Liver (tissue), 9 donors: ENCODE results near the gene SEPTIN10. TPM values are rescaled to one million over a fixed set of nuclear protein-coding genes. Genes with fewer than 3 reads are reported as not detected.

Experiments
- DNase-seq: peaks from one replicate; pipeline ENCODE4 v3.0.0-alpha.2; 2017; ENCODE audit warnings: low spot score
- H3K27ac ChIP-seq, 2 donors: one replicate each; pipeline ENCODE4 v1.7.0; 2013; ENCODE audit warnings: inconsistent platforms in 2 of 2, low read length in 2 of 2, control low read depth in 1 of 2, low read depth in 1 of 2, mild to moderate bottlenecking in 1 of 2
- H3K27me3 ChIP-seq, 4 donors: one replicate each; pipeline versions ENCODE4 v1.6.1 to v1.7.0; 2013; ENCODE audit warnings: low read length in 3 of 4, inconsistent platforms in 1 of 4, mild to moderate bottlenecking in 1 of 4, moderate library complexity in 1 of 4; ENCODE audit not compliant: control insufficient read depth in 4 of 4, insufficient read depth in 4 of 4
- H3K36me3 ChIP-seq, 4 donors: one replicate each; pipeline versions ENCODE4 v1.6.1 to v1.7.0; 2013; ENCODE audit warnings: low read length in 3 of 4, mild to moderate bottlenecking in 3 of 4, low read depth in 1 of 4, moderate library complexity in 1 of 4; ENCODE audit not compliant: control insufficient read depth in 4 of 4, insufficient read depth in 3 of 4
- H3K4me1 ChIP-seq, 4 donors: one replicate each; pipeline versions ENCODE4 v1.6.1 to v1.7.0; 2013; ENCODE audit warnings: low read length in 3 of 4, mild to moderate bottlenecking in 3 of 4, moderate library complexity in 1 of 4; ENCODE audit not compliant: control insufficient read depth in 4 of 4, insufficient read depth in 4 of 4
- H3K4me3 ChIP-seq, 3 donors: one replicate each; pipeline versions ENCODE4 v1.6.1 to v1.7.0; 2013; ENCODE audit warnings: low read length in 3 of 3, control low read depth in 1 of 3, low read depth in 1 of 3, mild to moderate bottlenecking in 1 of 3
- H3K9ac ChIP-seq, 2 donors: one replicate each; pipeline ENCODE4 v1.7.0; 2013; ENCODE audit warnings: low read length in 2 of 2, mild to moderate bottlenecking in 2 of 2, moderate library complexity in 2 of 2, control low read depth in 1 of 2, low read depth in 1 of 2
- H3K9me3 ChIP-seq, 4 donors: one replicate each; pipeline versions ENCODE4 v1.6.1 to v1.7.0; 2013; ENCODE audit warnings: low read length in 3 of 4; ENCODE audit not compliant: control insufficient read depth in 4 of 4
- ATF3 ChIP-seq: IDR thresholded peaks from 2 replicates; pipeline ENCODE4 v1.6.1; 2016; ENCODE audit warnings: antibody characterized with exemption
- EGR1 ChIP-seq, 2 donors: IDR thresholded peaks; 2 replicates each; pipeline ENCODE4 v1.6.1; 2016 to 2018; ENCODE audit warnings: antibody characterized with exemption in 2 of 2, low read depth in 2 of 2
- FOXA1 ChIP-seq: IDR thresholded peaks from 2 replicates; pipeline ENCODE4 v1.6.1; 2016; ENCODE audit warnings: antibody characterized with exemption
- FOXA2 ChIP-seq: IDR thresholded peaks from 2 replicates; pipeline ENCODE4 v1.6.1; 2016; ENCODE audit warnings: antibody characterized with exemption
- GABPA ChIP-seq, 2 donors: IDR thresholded peaks in 1 of 2; conservative IDR thresholded peaks in 1 of 2; 2 replicates each; pipeline ENCODE4 v1.6.1; 2016; ENCODE audit warnings: antibody characterized with exemption in 2 of 2, mild to moderate bottlenecking in 1 of 2, moderate library complexity in 1 of 2
- HNF4A ChIP-seq, 2 donors: conservative IDR thresholded peaks; 2 replicates each; pipeline ENCODE4 v1.6.1; 2016; ENCODE audit warnings: antibody characterized with exemption in 2 of 2, mild to moderate bottlenecking in 2 of 2
- HNF4G ChIP-seq: IDR thresholded peaks from 2 replicates; pipeline ENCODE4 v1.6.1; 2016; ENCODE audit warnings: antibody characterized with exemption
- JUND ChIP-seq, 2 donors: IDR thresholded peaks; 2 replicates each; pipeline ENCODE4 v1.6.1; 2016; ENCODE audit warnings: antibody characterized with exemption in 2 of 2
- MAX ChIP-seq: IDR thresholded peaks from 2 replicates; pipeline ENCODE4 v1.6.1; 2016; ENCODE audit warnings: antibody characterized with exemption
- NR2F2 ChIP-seq: IDR thresholded peaks from 2 replicates; pipeline ENCODE4 v1.6.1; 2016; ENCODE audit warnings: antibody characterized with exemption
- RAD21 ChIP-seq, 2 donors: IDR thresholded peaks; 2 replicates each; pipeline ENCODE4 v1.6.1; 2016; ENCODE audit warnings: antibody characterized with exemption in 2 of 2, mild to moderate bottlenecking in 2 of 2
- REST ChIP-seq: IDR thresholded peaks from 2 replicates; pipeline ENCODE4 v1.6.1; 2016; ENCODE audit warnings: antibody characterized with exemption, mild to moderate bottlenecking
- RXRA ChIP-seq, 2 donors: IDR thresholded peaks; 2 replicates each; pipeline ENCODE4 v1.6.1; 2017 to 2018; ENCODE audit warnings: antibody characterized with exemption in 2 of 2, mild to moderate bottlenecking in 1 of 2
- SP1 ChIP-seq: IDR thresholded peaks from 2 replicates; pipeline ENCODE4 v1.6.1; 2018; ENCODE audit warnings: antibody characterized with exemption, mild to moderate bottlenecking
- TAF1 ChIP-seq: conservative IDR thresholded peaks from 2 replicates; pipeline ENCODE4 v1.6.1; 2016; ENCODE audit warnings: antibody characterized with exemption, mild to moderate bottlenecking
- YY1 ChIP-seq: IDR thresholded peaks from 2 replicates; pipeline ENCODE4 v1.6.1; 2016; ENCODE audit warnings: antibody characterized with exemption, mild to moderate bottlenecking
- ZBTB33 ChIP-seq: IDR thresholded peaks from 2 replicates; pipeline ENCODE4 v1.6.1; 2016; ENCODE audit warnings: antibody characterized with exemption
- WGBS: extraction: QIAGEN DNeasy Blood & Tissue Kit; methylation state at CpG from one replicate; pipeline ENCODE4 v1.1.7; 2013; 5-methylcytosine and 5-hydroxymethylcytosine counted together
- polyA plus RNA-seq, 2 donors: library from polyadenylated mRNA; stranded (reverse) in 1 of 2; unstranded in 1 of 2; fragments of 200-250 nt in 1 of 2; fragments of >200 nt in 1 of 2; fragmentation: Nextera tagmentation in 1 of 2; extraction: Ambion mirVana in 1 of 2; gene quantifications; one replicate each; pipeline versions ENCODE4 v1.2.1 to v1.2.3, GENCODE V29; 2013 to 2015
- total RNA-seq, 2 donors: library from RNA; depleted of rRNA; stranded (reverse); fragments of >200 nt; gene quantifications; one replicate each; pipeline ENCODE4 v1.2.3, GENCODE V29; 2014
- TF ChIP-seq, protein P1 (sequence below): fragments of 150-350 bp; IDR thresholded peaks from 2 replicates; pipeline ENCODE4 v1.5.1; 2017; ENCODE audit warnings: improper control_type of control experiment, low read depth, low read length; ENCODE audit not compliant: missing input control
- donor health status: healthy.
- donor health status: healthy.
- donor health status: healthy.
- donor health status: healthy.
- donor health status: healthy.

The SEPTIN10 gene
- total and polyA plus RNA-seq, 4 donors = 19.6 to 35.9 (median 20.1) TPM

DNA sequence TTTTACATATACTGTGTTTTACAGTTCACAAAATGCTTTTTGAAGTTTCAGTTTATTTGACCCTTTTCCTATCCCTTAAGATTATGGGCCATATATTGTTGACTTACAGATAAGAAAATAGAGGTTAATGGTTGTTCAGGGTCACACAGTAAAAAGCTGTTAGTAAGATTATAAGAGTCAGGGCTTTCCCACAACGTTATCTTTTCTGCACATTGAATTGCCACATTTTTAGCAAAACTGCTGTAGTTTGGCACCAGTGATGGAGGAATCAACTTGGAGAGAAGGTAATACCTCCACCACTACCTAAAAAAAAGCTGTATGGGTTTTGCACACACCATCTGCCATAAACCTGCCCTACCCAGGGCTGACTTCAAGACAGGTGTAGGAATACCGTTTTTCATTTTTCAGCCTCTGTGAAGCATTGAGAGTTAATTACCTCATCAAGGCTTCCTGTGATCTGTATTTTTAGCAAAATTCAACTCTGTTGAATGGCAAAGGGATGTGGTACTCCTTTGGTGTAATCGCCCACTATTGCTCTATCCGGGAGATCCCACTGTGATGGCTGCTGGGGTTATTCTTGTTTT lies 5.4 kb upstream of the SEPTIN10 start:
- H3K36me3 ChIP-seq = no peaks in the 10 kb centered on the region
- 71% methylated on average over 4 of the region's 4 CpGs for WGBS
- H3K27me3 ChIP-seq = no peaks in the 10 kb centered on the region
- no peaks in the 10 kb centered on the region for H3K9me3 ChIP-seq
- no peak overlapping the region for H3K9ac ChIP-seq
- DNase-seq = no peak
- TF ChIP-seq NR2F2 = no peak
- TF ChIP-seq GABPA (IDR thresholded peaks at IDR 0.05 in 1 of 2, conservative IDR thresholded peaks at IDR 0.05 in 1 of 2) = no peak
- no peak for TF ChIP-seq TAF1
- no peak for TF ChIP-seq FOXA2
- TF ChIP-seq EGR1 (IDR thresholded peaks at IDR 0.05; ENCODE audit: low read depth in 2 of 2) = no peak
- no peak for TF ChIP-seq FOXA1
- TF ChIP-seq, protein P1, sequence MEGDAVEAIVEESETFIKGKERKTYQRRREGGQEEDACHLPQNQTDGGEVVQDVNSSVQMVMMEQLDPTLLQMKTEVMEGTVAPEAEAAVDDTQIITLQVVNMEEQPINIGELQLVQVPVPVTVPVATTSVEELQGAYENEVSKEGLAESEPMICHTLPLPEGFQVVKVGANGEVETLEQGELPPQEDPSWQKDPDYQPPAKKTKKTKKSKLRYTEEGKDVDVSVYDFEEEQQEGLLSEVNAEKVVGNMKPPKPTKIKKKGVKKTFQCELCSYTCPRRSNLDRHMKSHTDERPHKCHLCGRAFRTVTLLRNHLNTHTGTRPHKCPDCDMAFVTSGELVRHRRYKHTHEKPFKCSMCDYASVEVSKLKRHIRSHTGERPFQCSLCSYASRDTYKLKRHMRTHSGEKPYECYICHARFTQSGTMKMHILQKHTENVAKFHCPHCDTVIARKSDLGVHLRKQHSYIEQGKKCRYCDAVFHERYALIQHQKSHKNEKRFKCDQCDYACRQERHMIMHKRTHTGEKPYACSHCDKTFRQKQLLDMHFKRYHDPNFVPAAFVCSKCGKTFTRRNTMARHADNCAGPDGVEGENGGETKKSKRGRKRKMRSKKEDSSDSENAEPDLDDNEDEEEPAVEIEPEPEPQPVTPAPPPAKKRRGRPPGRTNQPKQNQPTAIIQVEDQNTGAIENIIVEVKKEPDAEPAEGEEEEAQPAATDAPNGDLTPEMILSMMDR = no peak
- no peak for TF ChIP-seq SP1
- TF ChIP-seq JUND (IDR thresholded peaks at IDR 0.05) = no peak
- TF ChIP-seq HNF4G = no peak
- TF ChIP-seq YY1 = no peak
- TF ChIP-seq ZBTB33 = no peak
- TF ChIP-seq RXRA (IDR thresholded peaks at IDR 0.05) = no peak
- TF ChIP-seq RAD21 (IDR thresholded peaks at IDR 0.05) = no peak
- TF ChIP-seq MAX = no peak
- TF ChIP-seq REST = no peak
- no peak for TF ChIP-seq HNF4A (conservative IDR thresholded peaks at IDR 0.05)
- no peak for TF ChIP-seq ATF3
- no peak overlapping the region for H3K27ac ChIP-seq
- no peak overlapping the region for H3K4me3 ChIP-seq
- peaks cover 12 to 43% (median 30%) of the 10 kb centered on the region in 4 donors for H3K4me1 ChIP-seq
